Prostate gland (tissue), 2 donors: Measurements from ENCODE around the gene REC114. TPM values are rescaled to one million over a fixed set of nuclear protein-coding genes. Genes with fewer than 3 reads are reported as not detected.

Experiments
- DNase-seq: peaks from one replicate; pipeline ENCODE4 v3.0.0-alpha.2; 2019; ENCODE audit warnings: low spot score
- H3K27ac ChIP-seq, 2 donors: fragments of 200-600 bp; sonication (generic); 2 replicates each; pipeline ENCODE4 v1.5.1; 2017 to 2019
- H3K27me3 ChIP-seq: fragments of 200-600 bp; sonication (generic); replicated peaks from 2 replicates; pipeline ENCODE4 v1.5.1; 2019; ENCODE audit not compliant: insufficient read depth
- H3K36me3 ChIP-seq, 2 donors: fragments of 200-600 bp; sonication (generic); 1 replicate in 1 of 2; 2 replicates in 1 of 2; pipeline versions ENCODE4 v1.5.1 to v1.8.1; 2017 to 2019
- H3K4me1 ChIP-seq: fragments of 200-600 bp; sonication (generic); replicated peaks from 2 replicates; pipeline ENCODE4 v1.5.1; 2019
- H3K4me3 ChIP-seq, 2 donors: fragments of 200-600 bp; sonication (generic); 2 replicates each; pipeline ENCODE4 v1.5.1; 2017 to 2019
- H3K9me3 ChIP-seq: fragments of 200-600 bp; sonication (generic); 2 replicates; pipeline ENCODE4 v1.5.1; 2017
- POLR2A ChIP-seq: fragments of 450-650 bp; IDR thresholded peaks from one replicate; pipeline ENCODE4 v1.6.1; 2016; ENCODE audit warnings: antibody characterized with exemption, mild to moderate bottlenecking
- POLR2AphosphoS5 ChIP-seq: sonication (generic); formaldehyde crosslinking; IDR thresholded peaks from one replicate; pipeline ENCODE4 v1.6.1; 2017; ENCODE audit warnings: antibody characterized with exemption
- WGBS: methylation state at CpG from one replicate; pipeline ENCODE4 v1.1.5; 2018; 5-methylcytosine and 5-hydroxymethylcytosine counted together
- intact Hi-C: fragments of 100-400 bp; cut with DNase I; formaldehyde crosslinking; loops from one replicate; pipeline ENCODE4 v1.14.2; 2022
- total RNA-seq, 2 donors: library from RNA; depleted of rRNA; stranded (reverse); fragments of >200 nt; gene quantifications; one replicate each; pipeline ENCODE4 v1.1.0, GENCODE V29; 2016
- TF ChIP-seq, protein P1 (sequence below), 4 experiments: fragments of 200-600 bp in 2 of 4; fragments of 450-650 bp in 2 of 4; sonication (generic) in 2 of 4; IDR thresholded peaks; 1 replicate in 3 of 4; 2 replicates in 1 of 4; pipeline ENCODE4 v1.5.1; 2016 to 2019; ENCODE audit warnings: antibody characterized with exemption in 4 of 4, mild to moderate bottlenecking in 2 of 4, moderate library complexity in 2 of 4

Gene REC114
- total RNA-seq, 2 donors from 2014 or later = 7.5 TPM; not detected in 1

DNA sequence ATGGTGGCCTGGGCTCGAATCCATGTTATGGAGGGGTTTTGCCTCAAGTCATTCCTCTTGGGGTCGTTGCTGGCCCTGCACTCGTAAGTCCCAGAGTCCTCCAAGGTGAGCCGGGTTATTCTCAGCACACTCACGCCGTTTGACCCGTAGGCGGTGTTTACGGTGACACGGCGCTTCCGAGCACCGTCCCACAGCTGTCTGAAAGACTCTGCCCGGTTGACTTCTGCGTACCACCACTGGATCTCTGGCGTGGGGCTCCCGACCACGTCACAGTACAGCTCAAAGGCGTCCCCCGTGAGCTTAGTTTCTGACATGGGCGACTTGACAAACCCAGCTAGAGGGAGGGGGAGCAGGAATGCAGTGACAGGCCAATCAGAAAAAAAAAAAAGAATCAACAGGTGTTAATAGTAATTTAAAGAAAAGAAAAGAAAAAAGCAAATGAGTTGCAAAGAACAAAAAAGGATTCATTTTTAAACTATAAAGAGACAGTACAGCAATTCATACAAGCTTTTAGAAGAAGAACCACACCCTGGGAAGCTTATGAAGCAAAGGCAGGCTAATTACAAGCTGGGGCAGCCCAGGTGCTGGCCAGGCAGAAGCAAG is 154.2 kb downstream of the REC114 start:
- no peak overlapping the region for H3K4me3 ChIP-seq
- WGBS = 57% methylated on average over 21 of the region's 21 CpGs
- no peak for DNase-seq
- H3K4me1 ChIP-seq = peaks cover 7% of the 10 kb centered on the region
- no peaks in the 10 kb centered on the region for H3K36me3 ChIP-seq
- no peaks in the 10 kb centered on the region for H3K9me3 ChIP-seq
- H3K27ac ChIP-seq = peak overlapping the region in 1 of 2 donors; percentile 15
- TF ChIP-seq, protein P1, sequence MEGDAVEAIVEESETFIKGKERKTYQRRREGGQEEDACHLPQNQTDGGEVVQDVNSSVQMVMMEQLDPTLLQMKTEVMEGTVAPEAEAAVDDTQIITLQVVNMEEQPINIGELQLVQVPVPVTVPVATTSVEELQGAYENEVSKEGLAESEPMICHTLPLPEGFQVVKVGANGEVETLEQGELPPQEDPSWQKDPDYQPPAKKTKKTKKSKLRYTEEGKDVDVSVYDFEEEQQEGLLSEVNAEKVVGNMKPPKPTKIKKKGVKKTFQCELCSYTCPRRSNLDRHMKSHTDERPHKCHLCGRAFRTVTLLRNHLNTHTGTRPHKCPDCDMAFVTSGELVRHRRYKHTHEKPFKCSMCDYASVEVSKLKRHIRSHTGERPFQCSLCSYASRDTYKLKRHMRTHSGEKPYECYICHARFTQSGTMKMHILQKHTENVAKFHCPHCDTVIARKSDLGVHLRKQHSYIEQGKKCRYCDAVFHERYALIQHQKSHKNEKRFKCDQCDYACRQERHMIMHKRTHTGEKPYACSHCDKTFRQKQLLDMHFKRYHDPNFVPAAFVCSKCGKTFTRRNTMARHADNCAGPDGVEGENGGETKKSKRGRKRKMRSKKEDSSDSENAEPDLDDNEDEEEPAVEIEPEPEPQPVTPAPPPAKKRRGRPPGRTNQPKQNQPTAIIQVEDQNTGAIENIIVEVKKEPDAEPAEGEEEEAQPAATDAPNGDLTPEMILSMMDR (IDR thresholded peaks at IDR 0.05) = no peak
- no peak for TF ChIP-seq POLR2A
- TF ChIP-seq POLR2AphosphoS5 = no peak
- intact Hi-C loops = no loop called here
- H3K27me3 ChIP-seq = no peaks in the 10 kb centered on the region

DNA sequence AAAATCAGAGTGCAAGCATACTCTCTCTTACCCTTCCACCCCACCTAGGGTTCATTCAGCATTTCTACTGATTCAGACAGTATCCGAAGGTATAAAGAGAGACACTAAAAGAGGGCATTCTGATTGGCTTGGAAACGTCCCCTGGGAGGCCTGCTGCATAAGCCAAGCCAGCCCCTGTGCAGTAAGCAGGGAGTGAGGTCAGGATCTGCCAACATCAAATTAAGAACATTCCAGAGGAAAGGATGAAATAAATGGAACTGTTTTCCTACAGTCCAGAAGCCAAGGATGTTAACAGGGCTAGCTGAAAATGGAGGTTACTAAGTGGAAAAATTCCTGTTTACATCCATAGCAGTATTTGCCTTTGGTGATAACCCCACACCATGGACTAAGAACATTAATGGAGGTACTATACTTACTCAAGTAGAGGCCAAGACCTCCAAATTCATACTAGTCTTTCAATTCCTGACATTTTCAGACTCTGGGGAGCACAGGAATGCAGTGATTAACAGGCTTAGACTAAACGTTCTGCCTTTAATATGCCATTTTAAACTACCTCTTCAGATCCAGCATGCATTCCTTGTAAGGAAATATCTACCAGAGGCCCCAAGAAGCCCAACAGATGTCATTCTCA is 155.7 kb downstream of the REC114 start:
- Histone ChIP-seq H3K4me3 (no peak overlapping the region), H3K36me3 (no peaks in the 10 kb centered on the region), H3K4me1 (peaks cover 12% of the 10 kb centered on the region), H3K27ac (no peak overlapping the region), H3K9me3 (no peaks in the 10 kb centered on the region), H3K27me3 (no peaks in the 10 kb centered on the region)
- TF ChIP-seq POLR2A = no peak
- TF ChIP-seq POLR2AphosphoS5 = no peak
- TF ChIP-seq, protein P1 (IDR thresholded peaks at IDR 0.05) = no peak
- 36% methylated on average over 3 of the region's 3 CpGs for WGBS
- DNase-seq = no peak
- intact Hi-C loops = no loop called here

DNA sequence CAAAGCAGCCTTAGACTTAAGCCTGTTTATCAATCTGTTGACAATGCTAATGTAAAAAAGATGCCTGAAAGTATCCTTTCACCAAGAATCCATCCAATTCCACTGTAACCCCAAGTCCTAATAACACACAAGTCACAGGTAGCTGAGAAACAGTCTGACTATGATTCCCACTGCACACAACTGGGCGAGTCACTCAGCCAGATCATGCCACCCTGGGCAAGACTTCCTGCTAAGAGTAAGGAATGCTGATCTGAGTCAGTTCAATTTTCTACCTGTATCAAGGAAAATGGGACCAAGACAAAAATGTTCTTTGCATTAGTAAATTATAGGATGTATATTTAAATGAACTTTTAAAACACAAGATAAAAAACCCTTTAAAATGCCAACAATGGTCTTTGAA is 157.0 kb downstream of the REC114 start:
- TF ChIP-seq, protein P1 (IDR thresholded peaks at IDR 0.05) = no peak
- no peak for TF ChIP-seq POLR2A
- no peak for TF ChIP-seq POLR2AphosphoS5
- no peaks in the 10 kb centered on the region for H3K9me3 ChIP-seq
- H3K27ac ChIP-seq = no peak overlapping the region
- WGBS = 76% methylated on average over 1 of the region's 1 CpG
- no peak overlapping the region for H3K4me3 ChIP-seq
- no peaks in the 10 kb centered on the region for H3K36me3 ChIP-seq
- H3K4me1 ChIP-seq = peaks cover 12% of the 10 kb centered on the region
- H3K27me3 ChIP-seq = no peaks in the 10 kb centered on the region
- intact Hi-C loops = loop anchor here (2.0 kb wide), 1 partner anchor 31 kb away; no protein-coding TSS in a partner anchor
- no peak for DNase-seq

DNA sequence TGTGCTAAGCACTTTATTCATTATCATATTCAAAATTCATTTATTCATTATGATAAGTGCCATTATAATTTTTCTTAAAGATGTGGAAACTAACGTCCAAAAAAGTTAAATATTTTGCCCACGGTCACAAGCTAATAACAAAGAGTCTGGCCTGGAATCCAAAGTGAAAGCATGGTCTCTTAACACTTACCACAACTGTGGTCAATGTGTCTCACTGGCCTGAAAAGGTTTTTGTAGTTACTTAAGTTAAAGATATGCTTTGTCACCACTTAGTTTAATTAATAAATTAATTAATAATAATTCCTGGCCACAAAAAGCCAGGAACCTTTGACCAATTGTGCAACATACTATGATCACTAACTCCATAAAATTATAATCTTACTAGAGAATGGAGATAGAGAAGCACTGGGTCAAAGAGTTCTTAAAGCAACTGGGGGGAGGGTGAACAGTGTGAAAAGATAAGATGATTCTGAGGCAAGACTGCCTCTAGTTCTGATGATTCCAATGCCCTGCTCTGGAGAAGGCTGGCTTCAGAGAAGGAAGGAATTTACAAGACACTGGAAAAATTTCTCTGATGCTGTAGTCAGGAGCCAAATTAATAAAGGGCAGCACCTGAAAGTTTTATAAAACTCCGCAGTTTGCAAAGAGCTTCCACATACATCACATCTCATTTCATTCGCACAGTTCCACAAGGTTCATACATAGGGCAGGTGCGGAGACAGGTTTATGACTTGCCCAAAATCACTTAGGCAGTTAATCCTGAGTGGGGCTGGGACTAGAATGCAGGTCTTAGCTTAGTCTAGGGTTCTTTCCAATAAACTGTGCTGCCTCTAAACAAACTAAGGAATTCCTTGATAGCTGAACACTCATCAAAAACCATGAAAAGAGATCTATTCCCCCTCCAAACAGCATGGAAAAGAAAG is 157.7 kb downstream of the REC114 start:
- Histone ChIP-seq H3K9me3 (no peaks in the 10 kb centered on the region), H3K36me3 (no peaks in the 10 kb centered on the region), H3K4me3 (no peak overlapping the region), H3K27me3 (no peaks in the 10 kb centered on the region), H3K4me1 (peaks cover 12% of the 10 kb centered on the region), H3K27ac (peak overlapping the region in 1 of 2 donors; percentile 6)
- TF ChIP-seq, protein P1 (IDR thresholded peaks at IDR 0.05) = no peak
- TF ChIP-seq POLR2A = no peak
- TF ChIP-seq POLR2AphosphoS5 = no peak
- intact Hi-C loops = loop anchor here (2.0 kb wide), 1 partner anchor 32 kb away; no protein-coding TSS in a partner anchor
- DNase-seq = no peak
- WGBS = 57% methylated on average over 5 of the region's 5 CpGs
